WI38 (cell line): ENCODE results near the gene ATG7.

ENCODE experiments used
- H3K4me3 ChIP-seq: 2 replicates; pipeline ENCODE4 v1.5.1; 2011; ENCODE audit warnings: low read depth, mild to moderate bottlenecking, control low read depth, low read length
- TF ChIP-seq, protein P1 (sequence below): IDR thresholded peaks from 2 replicates; pipeline ENCODE4 v1.5.1; 2012; ENCODE audit warnings: low read depth, mild to moderate bottlenecking, control low read depth, low read length

ATG7 gene

DNA sequence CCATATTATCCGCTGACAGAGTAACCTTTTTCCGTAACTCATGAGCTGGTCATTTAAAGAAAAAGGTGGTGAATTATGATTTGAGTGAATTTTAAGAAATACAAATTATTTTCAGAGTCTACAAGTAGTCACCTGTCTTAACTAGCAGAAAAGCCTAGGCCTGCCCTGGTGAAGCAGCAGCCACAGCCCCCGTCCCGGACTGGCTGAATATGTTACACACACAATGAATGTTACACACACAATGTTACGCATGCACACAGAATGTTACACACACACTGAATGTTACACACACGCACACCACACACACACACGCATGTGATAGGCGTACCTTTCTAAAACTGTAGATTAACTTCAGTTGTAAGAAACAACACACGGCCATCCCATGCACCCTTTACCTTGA, 293.7 kb downstream of the ATG7 start:
- TF ChIP-seq, protein P1, sequence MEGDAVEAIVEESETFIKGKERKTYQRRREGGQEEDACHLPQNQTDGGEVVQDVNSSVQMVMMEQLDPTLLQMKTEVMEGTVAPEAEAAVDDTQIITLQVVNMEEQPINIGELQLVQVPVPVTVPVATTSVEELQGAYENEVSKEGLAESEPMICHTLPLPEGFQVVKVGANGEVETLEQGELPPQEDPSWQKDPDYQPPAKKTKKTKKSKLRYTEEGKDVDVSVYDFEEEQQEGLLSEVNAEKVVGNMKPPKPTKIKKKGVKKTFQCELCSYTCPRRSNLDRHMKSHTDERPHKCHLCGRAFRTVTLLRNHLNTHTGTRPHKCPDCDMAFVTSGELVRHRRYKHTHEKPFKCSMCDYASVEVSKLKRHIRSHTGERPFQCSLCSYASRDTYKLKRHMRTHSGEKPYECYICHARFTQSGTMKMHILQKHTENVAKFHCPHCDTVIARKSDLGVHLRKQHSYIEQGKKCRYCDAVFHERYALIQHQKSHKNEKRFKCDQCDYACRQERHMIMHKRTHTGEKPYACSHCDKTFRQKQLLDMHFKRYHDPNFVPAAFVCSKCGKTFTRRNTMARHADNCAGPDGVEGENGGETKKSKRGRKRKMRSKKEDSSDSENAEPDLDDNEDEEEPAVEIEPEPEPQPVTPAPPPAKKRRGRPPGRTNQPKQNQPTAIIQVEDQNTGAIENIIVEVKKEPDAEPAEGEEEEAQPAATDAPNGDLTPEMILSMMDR, result no peak
- H3K4me3 ChIP-seq, result no peak overlapping the region

DNA sequence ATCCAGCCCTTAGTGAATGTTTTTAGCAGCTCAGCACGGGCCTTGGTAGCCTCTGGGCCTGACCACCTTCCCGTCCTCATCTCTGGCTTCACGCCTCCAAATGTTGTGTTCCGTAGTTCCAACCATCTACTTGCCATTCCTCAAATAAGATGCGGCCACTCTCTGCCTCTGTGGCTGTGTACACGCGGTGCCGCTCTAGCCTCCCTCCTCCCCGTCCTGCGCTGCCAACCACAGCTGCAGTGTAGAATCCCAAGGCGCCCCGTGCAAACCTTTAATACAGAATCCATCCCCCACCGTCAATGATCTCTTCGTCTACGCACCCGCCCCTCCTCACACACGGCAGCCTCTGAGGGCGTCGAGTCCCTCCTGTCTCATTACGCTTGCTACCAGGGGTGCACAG, 294.3 kb downstream of the ATG7 start:
- no peak overlapping the region for H3K4me3 ChIP-seq
- TF ChIP-seq, protein P1, result no peak

DNA sequence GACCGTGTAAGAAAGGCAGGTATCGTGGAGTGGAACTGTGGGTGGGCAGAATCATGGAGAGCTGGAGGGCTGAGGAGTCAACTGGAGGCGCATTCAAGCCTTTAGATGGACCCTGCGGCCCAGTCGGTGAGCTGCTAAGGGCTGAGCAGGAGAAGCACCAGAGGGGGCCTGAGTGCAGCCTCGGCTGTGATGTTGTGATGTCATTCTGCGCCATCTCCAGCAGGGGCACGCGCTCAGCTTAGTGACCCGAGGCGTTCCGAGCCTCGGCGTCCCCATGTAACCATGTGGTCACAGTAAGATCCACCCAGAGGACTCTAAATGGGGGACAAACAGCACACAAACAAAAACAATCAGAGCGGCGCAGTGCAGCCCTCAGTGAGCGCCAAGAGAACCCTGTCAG, 294.7 kb downstream of the ATG7 start:
- no peak overlapping the region for H3K4me3 ChIP-seq
- TF ChIP-seq, protein P1, result no peak

DNA sequence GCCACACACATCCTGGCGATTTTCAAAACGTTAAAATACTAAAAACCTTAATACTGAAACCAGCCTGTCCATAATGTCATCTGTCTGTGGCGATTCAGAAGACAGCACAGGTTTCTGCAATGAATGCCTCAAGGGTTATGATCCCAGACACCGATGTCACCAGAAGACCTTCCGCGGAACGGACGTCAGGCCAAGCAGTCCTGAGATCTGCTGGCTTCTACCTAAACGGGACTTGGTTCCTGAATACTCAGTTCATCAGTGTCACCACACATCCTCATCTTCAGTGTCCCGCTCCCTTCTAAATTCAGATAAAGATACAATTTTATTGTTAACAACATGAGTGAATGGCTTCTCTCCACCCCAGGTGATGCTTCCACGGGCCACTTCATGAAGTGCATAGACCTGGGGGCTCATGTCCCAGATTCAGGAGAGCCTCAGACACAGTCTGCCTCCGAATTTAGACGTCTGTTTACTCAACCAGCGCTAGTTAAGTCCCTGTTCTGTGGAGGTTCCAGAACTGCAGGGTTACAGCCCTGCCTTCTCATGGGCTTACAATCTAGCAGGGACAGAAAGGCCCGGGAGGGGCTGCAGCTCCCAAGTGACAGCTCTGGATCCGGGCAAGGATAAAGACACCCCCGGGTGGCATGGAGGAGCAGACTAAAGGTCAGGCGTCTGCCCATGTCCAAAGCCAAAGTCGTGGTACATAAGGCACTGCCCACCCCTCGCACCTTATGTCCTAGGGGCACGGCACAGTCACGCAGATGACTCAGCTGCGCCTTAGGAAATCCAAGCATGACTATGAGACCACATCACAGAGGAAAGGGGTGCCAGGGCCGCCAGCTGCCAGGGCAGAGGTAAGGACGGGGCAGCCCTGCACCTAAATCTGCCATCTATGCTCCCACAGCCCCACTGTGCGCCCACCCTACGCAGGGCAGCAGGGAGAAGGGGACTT, 295.6 kb downstream of the ATG7 start:
- TF ChIP-seq, protein P1, result no peak
- H3K4me3 ChIP-seq, result peak overlapping the region; percentile 57

DNA sequence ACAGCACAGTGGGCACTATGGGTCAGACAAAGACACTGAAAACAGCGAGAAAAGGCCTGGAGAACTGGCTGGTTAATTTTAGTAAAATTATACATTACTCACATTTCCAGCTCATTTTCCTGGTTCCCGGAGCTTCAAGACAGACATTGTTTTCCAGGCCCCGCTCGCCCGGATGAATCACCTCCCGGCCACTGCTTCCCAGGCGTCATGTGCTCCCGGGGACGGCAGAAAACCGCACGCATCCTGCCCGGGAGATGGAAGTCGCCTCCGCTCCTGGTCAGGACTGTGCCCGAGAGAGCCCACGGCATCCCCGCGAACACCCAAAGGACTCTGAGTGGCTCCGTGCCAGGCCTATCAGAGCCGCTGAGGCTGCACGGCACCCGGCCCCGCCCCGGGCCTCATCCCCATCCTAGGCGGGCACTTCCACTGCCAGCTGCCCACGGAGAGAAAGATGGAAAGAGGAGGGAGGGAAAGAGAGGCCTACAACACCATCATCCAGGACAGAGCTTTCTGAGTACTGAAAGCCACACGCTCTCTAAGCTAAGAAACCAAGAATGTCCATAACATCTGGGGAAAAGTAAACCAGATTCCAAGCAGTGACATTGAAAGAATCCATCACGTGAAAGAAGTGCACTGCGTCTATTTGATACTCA, 296.4 kb downstream of the ATG7 start:
- TF ChIP-seq, protein P1, result no peak
- peak overlapping the region; percentile 57 for H3K4me3 ChIP-seq

DNA sequence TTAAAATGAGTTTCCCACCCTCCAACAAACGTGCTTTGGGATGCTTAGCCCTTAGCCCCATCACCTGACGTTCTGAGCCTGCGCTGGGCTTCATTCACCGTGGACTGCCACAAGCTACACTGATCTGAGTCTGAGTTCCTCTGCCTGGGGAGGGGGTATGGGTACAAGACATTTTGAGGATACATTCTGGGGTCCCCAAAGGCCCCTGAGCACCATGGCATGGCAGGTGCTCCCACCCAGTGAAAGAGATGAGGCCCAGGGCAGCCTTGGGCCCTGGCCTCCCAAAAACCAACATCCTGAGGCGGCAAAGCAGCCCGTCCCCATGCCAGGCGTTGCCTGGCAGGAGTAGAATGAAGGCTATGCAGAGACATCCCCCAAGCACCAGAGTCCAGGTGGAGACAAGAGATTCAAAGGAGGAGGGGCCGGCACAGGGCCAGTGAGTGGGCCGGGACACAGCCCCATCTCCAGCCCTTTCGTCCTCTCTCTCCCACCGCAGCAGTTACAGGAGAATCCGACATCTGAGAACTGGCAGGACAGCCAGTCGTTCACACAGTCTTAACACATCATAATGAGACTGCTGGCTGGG, 297.1 kb downstream of the ATG7 start:
- H3K4me3 ChIP-seq, result peak overlapping the region; percentile 57
- TF ChIP-seq, protein P1, result no peak

DNA sequence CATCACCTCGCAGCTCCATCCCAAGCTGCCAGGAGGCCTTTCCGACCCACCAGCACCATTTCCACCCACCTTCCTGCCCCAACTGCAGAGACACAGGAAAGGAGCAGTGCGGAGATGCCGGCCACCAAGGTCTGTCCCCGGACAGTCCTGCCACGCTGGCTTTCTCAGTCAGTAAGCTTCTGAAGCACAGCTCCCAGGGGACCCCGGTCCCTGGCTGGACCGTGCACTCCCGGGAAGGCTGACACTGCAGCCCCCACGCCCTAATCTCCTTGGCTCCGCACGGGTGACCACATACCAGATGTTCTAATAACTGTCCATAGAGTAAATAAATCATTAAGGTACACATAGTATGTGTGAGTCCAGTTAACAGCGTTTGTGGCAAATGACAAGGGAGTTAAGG, 298.1 kb downstream of the ATG7 start:
- TF ChIP-seq, protein P1, result no peak

More for the DNA sequence above, 298.1 kb downstream of the ATG7 start:
- H3K4me3 ChIP-seq, result no peak overlapping the region
